NCI-H2107 (cell line): Measurements from ENCODE around the gene IPO4.
"Not testable (repeated sequence)": the region's sequence is repeated elsewhere in the genome, so short reads cannot be mapped to it uniquely, and the experiment has no call there.

Source experiments
- DNase-seq: peaks from one replicate; lab custom pipeline; 2025; lab: John Stamatoyannopoulos, UW

Gene IPO4

DNA sequence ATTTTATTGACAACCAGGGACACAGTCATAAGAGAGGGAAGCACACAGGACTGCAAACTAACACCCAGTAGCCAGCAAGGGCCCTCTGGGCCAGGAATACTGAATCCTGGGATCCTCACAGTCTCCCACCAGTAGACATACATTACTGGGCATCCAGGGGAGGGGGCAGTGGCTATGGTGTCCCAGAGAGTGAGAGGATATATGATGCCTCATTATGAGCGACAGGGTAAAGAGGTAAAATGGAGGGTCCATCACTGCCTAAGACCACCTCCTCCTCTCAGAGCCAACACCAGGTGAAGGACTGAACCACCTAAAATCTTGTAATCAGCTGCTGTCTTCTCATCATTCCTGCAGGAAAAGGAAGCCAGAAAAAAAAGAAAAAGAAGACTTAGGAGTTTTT lies 28.3 kb upstream of the IPO4 start:
- DNase-seq: not testable (repeated sequence)

DNA sequence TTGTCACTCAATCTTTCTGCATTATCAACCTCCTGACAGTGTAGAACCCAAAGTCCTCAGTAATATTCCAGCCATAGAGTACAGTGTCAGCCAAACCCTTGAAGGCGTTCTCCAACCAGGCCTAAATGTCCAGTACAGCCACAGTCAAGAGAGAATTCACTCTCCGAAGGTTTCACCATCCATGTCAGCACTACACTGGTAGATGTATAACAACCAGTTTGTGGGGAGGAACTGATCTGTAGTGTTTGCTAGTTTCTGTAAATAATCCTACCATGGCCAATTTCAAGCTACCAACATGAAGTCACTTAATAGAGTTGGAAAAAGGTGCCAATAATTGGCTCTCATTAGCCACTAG lies 27.7 kb upstream of the IPO4 start:
- DNase-seq: no peak

DNA sequence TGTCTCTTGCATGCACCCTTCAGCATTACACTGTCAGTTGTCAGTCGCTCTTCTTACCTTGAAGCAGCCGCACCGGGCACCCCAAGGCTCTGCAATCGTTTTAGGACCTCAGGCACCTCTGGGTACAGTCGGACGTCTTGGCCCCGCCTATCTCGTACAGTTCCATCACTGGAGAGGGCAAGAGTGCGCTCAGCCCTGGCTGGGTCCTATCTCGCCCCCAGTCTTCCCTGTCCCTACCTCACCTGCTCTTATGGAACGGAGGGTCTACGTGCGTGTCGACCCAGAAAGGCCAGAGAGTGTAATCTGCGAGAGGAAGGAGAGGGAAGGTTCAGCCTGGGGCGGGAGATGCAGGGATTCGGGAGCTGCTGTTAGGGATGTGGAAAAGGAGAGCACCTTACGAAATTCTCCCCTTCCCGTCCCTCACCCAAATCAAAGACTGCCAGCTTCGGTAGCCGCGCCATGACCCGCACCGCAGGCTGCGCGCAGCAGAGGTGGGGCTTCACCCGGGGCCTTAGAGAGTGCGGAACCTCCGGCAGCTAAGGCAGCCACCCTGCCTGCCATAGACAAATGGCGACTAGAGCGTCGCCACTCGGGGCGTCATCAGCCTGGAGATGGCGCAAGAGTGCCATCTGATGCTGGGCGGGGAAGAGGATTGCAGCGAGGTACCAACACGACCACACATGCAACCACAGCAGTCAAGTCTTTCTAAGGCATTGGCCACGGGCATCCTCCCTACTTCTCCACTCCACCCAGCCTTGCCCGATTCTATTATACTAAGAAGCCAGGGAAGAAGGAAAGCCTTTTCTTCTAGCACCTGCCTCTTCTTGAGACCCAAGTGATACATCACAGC lies 27.1 kb upstream of the IPO4 start, which contains the start of gene MDP1:
TSS of gene MDP1 (minus strand) at position 572 of the 850 bp plus-strand sequence. CDS start at position 461, 111 bp downstream.
- DNase-seq: peak; percentile 89

DNA sequence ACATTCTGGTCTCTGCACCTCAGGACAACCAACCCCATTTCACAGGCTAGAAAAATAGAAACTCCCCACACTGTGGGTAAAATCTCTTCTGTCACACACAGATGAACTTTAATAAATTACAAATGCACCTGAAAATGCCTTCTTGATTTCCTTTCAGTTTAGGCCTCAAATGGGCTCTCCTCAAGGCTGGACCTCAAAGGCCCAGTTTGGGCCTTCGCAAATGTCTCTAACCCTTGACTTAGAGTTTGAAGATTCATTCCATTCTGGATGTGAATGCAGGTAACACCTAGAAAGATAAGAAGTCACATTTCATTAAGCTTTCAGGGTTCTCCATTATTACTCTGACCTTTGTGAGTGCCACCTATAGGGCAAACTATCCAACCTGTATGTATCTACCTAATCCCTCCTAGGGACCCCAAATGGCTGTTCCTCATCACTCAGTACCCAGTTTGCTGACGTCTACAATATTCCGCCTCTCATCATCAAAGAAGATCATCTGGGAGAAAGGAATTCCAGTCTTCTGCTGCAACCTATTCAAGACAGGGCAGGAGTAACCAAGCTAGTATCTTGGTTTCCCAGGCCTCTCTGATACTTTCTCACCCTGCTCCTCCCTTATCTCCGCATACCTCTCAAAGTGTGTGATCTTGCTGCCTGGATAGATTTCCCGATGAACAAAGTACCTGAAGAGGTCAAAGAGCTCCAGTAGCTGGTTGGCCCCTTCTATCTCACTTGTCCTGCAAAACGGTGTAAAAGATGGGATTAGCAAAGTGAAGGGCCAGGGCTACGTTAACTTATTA lies 25.4 kb upstream of the IPO4 start:
- DNase-seq: no peak

DNA sequence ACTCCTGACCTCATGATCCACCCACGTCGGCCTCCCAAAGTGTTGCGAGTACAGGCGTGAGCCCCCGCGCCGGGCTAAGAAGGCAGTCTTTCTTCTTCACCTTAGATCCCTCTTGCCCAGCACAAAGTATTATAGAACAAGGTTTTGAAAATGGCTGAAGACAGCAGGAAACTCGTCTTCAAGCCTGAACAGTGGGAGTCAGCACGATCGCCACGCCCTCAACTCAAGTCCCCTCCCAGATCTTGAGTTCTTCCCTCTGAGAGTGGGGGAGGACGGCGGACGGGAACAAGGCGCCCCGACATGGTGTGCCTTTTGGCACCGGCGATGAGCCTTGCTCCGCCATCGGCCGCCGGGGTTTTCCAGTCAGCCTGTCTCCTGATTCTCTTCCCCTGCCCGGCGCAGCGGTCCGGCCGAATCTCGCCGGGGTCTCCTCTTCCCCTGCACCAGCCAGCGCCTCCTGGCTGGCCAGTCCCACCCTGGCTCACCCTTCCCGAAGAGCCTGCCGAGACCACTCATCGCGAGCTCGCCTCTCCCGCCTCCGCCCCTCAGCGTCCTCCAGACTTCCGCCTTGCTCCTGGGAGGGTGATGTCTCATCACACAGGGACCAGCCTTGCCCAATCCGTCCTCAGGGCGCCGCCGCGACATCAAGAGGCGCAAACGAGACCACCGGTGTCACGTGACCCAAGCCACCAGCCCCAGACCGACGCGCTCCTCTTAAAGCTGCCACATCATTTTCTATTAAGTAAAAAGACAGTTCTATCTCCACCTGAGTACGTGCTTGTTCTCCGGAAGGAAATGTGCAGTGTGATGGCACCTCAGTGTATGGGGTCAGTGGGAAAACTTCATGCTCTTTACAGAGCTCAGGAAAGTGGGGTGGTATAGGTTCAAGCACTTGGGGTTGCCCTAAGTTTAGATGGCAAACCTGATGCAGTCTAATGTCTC lies 24.6 kb upstream of the IPO4 start, which contains the start of gene CHMP4A:
TSS of gene CHMP4A (minus strand) at position 565 of the 942 bp plus-strand sequence. CDS start at position 516, 49 bp downstream.
- DNase-seq: peak; percentile 99

DNA sequence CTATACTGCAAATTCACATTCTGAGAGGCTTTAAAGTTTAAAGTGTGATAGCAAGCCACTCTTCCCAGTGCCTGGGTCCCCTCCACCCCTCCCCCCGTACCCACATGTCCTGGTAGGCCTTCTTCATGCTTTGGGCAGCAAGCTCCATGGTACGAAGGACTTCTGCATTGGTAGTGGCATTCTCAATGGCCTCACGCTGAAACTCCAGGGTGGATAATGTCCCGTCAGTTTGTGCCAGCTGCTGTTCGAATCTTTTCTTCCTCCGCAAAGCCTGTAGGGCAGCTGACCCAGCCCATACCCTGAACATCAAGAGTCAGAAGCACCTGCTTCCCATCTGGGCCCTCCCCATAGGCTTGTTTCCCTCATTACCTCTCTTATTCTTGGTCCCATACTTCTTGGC lies 22.7 kb upstream of the IPO4 start:
- DNase-seq: no peak

DNA sequence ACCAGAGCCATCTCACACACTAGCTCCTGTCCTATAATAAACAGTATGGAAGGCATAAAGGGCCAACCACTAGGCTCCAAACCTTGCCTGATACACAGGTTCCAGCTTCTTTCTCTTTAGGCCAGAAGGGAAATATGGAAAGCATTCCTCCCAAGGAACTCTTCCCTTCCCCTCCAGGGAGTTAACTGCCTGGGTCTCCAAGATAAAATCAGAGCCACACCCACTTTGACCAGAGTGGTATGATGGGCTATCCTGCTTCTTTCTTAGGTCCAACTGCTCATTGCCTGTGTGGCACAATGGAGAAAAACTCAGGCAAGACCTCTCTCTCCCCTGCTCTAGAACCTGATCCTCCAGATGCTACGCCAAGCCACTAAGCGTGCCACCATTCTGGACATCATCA lies 19.0 kb upstream of the IPO4 start:
- DNase-seq: no peak

DNA sequence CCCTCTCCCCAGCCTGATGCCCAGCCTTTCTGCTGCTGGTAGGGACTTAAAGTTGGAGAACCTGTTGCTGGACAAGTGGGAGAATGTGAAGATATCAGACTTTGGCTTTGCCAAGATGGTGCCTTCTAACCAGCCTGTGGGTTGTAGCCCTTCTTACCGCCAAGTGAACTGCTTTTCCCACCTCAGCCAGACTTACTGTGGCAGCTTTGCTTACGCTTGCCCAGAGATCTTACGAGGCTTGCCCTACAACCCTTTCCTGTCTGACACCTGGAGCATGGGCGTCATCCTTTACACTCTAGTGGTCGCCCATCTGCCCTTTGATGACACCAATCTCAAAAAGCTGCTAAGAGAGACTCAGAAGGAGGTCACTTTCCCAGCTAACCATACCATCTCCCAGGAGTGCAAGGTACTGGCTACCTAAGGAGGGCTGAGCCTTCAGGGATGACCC lies 18.5 kb upstream of the IPO4 start:
- no peak for DNase-seq

DNA sequence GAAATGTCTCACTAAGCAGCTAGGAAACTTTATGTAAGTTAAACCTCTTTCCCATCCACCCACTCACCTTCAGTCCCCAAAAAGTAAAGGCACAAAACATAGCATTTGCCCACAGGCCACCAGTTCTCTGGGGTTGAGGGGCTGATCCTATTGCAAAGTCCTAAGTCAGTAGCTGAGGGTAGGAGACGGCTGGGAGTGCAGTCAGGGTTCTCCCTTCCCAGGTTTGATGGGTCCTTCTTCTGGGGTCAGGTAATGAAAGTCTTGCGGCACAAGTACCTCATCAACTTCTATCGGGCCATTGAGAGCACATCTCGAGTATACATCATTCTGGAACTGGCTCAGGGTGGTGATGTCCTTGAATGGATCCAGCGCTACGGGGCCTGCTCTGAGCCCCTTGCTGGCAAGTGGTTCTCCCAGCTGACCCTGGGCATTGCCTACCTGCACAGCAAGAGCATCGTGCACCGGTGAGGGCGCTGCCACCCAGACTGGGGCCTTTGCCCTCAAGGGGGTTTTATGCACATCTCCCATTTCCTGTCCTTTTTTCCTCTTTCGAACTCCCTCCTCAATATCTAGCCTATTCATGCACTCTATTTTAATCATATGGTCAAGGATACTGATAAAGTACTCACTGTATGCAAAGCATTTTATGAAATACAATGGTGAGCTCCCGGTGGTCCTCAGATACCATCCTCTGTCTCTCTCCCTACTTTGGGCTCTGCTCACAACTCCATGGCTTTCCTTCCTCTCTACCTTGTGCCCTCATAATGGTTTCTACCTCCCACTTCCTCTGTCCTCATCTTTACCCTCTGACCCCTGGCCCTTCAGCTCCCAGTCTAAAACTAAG lies 17.9 kb upstream of the IPO4 start:
- DNase-seq: no peak

DNA sequence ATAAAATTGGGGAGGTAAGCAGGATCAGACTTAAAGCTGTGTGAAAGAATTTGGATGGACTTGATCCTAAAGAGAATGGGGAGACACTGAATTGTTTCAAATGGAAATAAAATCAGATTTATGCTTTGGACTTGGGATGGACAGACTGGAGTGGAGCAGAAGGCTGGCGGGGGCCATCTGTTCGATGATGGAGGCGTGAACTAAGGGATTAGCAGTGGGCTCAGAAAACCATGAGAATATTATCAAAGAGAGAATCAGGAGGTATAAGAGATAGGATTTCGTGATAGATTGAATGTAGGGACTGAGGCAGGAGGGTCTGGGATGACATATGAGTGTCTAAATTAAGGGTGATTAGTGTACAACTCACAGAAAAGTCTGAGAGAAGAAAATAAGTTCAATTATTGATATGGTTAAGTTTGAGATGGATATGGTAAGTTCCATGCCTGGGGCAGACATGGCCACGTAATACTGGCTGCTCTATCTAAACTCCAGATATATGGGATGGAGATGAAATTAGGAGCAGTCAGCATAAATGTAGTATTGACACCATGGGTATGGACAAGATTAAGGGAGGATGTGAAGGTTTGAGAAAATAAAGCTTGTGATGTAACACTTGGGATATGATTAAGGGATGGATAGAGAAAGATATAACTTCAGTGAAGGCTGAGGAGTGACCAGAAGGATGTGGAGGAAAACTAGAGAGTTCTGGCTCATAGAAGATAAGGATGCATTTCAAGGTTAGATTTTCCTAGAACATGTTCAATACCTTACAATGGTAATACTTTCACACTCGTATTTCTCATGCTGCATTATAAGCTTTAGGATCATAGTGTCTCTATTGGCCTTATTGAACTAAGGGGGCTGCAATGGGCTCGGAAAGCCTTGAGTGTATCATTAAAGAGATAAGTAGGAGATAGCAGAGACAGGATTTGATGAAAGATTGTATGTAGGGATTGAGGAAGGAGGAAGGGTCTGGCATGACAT lies 15.8 kb upstream of the IPO4 start:
- DNase-seq: no peak

DNA sequence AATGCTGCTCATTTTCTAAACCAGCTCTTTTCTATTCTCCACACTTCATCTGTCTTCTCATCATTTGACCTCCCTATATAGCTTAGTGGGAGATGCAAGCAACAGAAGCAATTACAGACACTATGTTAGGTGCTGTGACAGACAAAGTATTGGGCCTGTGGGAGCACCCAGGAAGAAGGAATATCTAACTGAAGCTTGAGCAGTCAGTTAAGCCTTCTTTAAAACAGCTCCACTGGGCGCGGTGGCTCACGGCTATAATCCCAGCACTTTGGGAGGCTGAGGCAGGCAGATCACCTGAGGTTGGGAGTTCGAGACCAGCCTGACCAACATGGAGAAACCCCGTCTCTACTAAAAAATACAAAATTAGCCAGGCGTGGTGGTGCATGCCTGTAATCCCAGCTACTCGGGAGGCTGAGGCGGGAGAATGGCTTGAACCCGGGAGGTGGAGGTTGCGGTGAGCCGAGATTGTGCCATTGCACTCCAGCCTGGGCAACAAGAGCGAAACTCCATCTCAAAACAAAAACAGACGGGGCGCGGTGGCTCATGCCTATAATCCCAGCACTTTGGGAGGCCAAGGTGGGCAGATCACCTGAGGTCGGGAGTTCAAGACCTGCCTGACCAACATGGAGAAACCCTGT lies 14.8 kb upstream of the IPO4 start:
- not testable (repeated sequence) for DNase-seq

DNA sequence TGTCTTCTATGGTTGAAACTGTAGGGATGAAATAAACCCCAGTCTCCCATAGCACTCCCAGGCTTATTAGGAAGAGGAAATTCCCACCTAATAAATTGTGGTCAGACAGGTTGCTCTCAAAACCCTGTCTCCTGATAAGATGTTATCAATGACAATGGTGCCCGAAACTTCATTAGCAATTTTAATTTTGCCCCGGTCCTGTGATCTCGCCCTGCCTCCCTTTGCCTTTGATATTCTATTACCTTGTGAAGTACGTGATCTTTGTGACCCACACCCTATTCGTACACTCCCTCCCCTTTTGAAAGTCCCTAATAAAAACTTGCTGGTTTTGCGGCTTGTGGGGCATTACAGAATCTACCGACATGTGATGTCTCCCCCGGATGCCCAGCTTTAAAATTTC lies 13.9 kb upstream of the IPO4 start:
- not testable (repeated sequence) for DNase-seq

DNA sequence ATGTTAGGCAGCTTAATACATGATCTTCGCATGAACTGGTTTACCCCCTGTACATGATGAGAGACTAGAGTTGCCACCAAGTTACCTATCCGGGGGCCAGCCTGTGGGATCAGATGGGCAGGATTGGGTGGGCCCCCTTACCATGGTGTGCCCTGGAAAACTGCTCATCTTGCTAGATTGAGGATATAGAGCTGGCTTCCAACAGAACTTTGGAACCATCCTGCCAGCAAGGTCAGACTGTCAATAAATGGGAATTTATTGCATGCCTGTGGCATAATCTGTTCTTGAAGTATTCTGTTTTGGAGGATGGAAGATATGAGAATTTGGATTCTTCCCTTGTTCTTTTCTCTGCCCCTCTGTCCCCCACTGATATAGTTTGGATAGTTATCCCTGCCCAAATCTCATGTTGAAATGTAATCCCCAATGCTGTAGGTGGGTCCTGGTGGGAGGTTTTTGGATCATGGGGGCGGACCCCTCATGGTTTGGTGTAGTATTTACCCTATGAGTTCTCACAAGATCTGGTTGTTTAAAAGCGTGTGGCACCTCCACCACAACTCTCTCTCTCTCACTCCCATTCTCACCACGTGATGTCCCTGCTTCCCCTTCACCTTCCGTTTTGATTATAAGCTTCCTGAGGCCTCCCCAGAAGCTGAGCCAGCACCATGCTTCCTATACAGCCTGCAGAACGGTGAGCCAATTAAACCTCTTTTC lies 10.4 kb upstream of the IPO4 start:
- DNase-seq: no peak

DNA sequence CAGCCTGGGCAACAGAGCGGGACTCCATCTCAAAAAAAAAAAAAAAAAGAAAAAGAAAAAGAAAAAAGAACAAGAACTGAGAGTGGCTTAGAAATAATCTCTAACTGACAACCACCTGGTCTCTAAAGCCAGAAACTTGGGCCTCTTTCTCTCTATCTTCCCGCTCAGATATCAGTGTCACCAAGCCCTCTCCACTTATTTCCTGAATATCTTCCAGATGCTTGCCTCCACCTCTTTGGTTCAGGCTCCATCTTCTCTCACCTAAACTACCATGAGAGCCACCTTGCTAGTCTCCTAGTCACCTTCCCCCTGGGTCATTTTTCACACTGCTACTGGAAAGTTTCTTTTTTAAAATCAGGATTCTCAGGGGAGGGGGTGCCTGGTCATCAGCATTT lies 8.4 kb upstream of the IPO4 start:
- no peak for DNase-seq

DNA sequence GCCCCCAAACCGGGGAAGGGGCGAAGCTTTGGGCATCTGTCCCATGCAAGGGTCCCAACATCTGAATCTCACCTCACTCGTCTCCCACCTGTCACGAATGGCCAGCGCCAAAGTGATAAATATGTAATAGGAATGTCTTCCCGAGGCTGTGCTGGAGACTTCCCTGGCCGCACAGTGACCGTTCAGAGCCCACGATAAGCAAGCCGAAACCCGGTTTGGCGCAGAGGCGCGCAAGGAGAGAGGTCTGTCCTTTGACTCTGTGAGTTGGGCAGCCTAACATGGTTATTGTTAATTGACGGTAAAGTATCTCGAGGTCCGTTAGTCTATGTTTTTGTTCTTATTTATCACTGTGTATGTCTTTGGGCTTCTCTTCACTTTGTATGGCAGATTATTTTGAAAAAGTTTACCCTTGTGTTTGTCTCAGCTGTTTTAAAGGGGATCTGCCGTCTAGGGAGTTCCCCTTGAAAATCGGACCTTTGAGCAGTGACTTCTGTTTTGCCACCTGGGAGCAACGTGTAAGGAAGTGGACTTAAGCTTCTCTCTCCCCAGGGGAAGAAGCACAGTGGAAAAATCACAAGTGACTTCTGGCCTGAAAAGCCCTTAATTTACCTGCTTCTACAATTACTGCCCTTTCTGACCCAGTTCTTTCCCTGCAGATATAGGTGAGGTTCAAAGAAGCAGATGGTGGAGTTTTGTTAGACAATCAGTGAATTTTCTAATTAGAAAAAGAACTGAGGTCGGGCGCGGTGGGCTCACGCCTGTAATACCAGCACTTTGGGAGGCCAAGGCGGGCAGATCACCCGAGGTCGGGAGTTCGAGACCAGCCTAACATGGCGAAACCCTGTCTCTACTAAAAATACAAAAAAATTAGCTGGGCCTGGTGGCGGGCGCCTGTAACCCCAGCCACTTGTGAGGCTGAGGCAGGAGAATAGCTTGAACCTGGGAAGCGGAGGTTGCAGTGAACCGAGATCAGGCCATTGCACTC lies 7.7 kb upstream of the IPO4 start:
- no peak for DNase-seq

DNA sequence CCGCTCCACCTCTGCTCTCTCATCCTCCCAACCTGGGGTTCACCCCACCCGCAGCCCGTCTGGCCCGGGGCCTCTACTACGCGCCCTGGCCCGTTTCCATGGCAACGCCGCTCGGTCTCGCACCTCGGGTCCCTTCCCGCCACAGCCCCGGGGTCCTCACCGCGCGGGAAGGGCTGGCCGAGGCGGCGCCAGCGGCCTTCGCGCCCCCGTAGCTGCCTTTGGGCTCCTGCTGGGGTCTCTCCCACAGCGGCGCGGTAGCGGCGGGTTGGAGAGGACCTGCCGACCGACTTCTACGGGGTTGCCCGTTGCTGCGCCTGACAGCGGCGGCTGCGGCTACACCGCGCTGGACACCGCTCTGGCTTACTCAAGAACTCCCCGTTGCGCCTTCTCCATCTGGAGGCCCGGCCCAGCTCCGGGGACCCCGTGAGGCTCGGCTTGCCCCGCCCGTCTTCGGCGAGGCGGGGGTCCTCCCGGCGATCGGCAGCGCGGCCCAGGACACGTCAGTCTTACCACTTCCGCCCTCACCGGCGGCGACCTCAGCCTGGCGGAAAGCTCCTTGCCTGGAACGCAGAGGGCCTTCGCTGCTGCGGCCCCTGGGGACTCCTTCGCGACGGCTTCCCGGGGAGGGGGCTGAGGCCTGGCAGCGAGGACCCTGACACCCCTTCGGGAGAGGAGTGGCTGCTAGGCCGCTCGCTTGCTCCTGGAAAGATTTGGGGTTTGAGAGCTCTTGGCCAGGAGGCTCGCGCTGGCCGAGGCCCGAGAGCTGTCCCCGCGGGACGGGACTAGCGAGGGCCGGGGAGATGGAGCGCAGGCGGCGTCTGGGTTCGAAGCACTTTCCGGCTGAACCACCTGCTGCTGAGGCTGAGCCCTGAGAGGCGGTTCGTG lies 6.8 kb upstream of the IPO4 start, which contains the start of gene TM9SF1:
TSS of gene TM9SF1 (minus strand) at position 256 of the 885 bp plus-strand sequence. CDS start 422 bp downstream, outside the sequence.
- peak; percentile 88 for DNase-seq
